HL-60 (cell line): ENCODE measurements around the gene NOS1AP.
A peak's percentile ranks its signal among the peaks of the same experiment; 100 is the strongest.
"Not testable (repeated sequence)": the region's sequence is repeated elsewhere in the genome, so short reads cannot be mapped to it uniquely, and the experiment has no call there.

Experiments used
- DNase-seq, 2 experiments: peaks; one replicate each; pipeline ENCODE4 v3.0.0-alpha.2; 2010 to 2020; ENCODE audit warnings: low read depth in 1 of 2, low spot score in 1 of 2
- H3K27ac ChIP-seq: fragments of 250-450 bp; sonication (Bioruptor Pico); replicated peaks from 2 replicates; pipeline ENCODE4 v1.5.1; 2020; ENCODE audit warnings: mild to moderate bottlenecking, moderate library complexity
- H3K27me3 ChIP-seq: fragments of 250-450 bp; sonication (Bioruptor Pico); 2 replicates; pipeline ENCODE4 v1.5.1; 2021; ENCODE audit warnings: mild to moderate bottlenecking, moderate library complexity; ENCODE audit not compliant: insufficient read depth, poor library complexity, severe bottlenecking
- H3K4me3 ChIP-seq: replicated peaks from 2 replicates; pipeline ENCODE4 v1.5.1; 2011; ENCODE audit warnings: mild to moderate bottlenecking, control low read depth, low read length; ENCODE audit not compliant: insufficient read depth
- CTCF ChIP-seq: IDR thresholded peaks from one replicate; pipeline ENCODE4 v1.5.1; 2011; ENCODE audit warnings: low read length, control low read depth, inconsistent platforms; ENCODE audit not compliant: insufficient read depth
- GABPA ChIP-seq: IDR thresholded peaks from 2 replicates; pipeline ENCODE4 v1.6.1; 2012; ENCODE audit warnings: low read depth
- POLR2AphosphoS5 ChIP-seq: IDR thresholded peaks from 2 replicates; pipeline ENCODE4 v1.6.1; 2012; ENCODE audit warnings: low read depth
- REST ChIP-seq: IDR thresholded peaks from 2 replicates; pipeline ENCODE4 v1.6.1; 2012; ENCODE audit warnings: low read depth; ENCODE audit not compliant: insufficient replicate concordance
- SPI1 ChIP-seq: IDR thresholded peaks from 2 replicates; pipeline ENCODE4 v1.6.1; 2012; ENCODE audit warnings: low read depth, mild to moderate bottlenecking, borderline replicate concordance

The NOS1AP gene

GRCh38 chr1:162197041-162197531 is 127.6 kb downstream of the NOS1AP start:
- no peaks in the 10 kb centered on the region for H3K27me3 ChIP-seq
- DNase-seq: no peak
- no peak overlapping the region for H3K4me3 ChIP-seq
- TF ChIP-seq CTCF (no peak), POLR2AphosphoS5 (no peak), GABPA (no peak), REST (no peak), SPI1 (no peak)
- H3K27ac ChIP-seq: no peak overlapping the region

- Histone ChIP-seq H3K4me3 (no peak overlapping the region), H3K27ac (no peak overlapping the region), H3K27me3 (no peaks in the 10 kb centered on the region)
- no peak for TF ChIP-seq POLR2AphosphoS5
- no peak for TF ChIP-seq GABPA
- peak; percentile 35; the same call in 1 of the 2 replicates for TF ChIP-seq SPI1
- no peak for DNase-seq
Measured at GRCh38 chr1:162197615-162198421, 128.3 kb downstream of the NOS1AP start.

- DNase-seq: no peak
- TF ChIP-seq CTCF: no peak
- TF ChIP-seq SPI1: no peak
- no peak for TF ChIP-seq GABPA
- TF ChIP-seq REST: no peak
- no peak overlapping the region for H3K27ac ChIP-seq
- H3K4me3 ChIP-seq: no peak overlapping the region
- no peaks in the 10 kb centered on the region for H3K27me3 ChIP-seq
Measured at GRCh38 chr1:162200096-162200847, 130.8 kb downstream of the NOS1AP start.

GRCh38 chr1:162201062-162201461 is 131.6 kb downstream of the NOS1AP start:
- H3K4me3 ChIP-seq, H3K27me3 ChIP-seq, H3K27ac ChIP-seq, DNase-seq: not testable (repeated sequence)
